ENCODE results near the gene LTO1.
A peak's percentile ranks its signal among the peaks of the same experiment; 100 is the strongest.

DNA sequence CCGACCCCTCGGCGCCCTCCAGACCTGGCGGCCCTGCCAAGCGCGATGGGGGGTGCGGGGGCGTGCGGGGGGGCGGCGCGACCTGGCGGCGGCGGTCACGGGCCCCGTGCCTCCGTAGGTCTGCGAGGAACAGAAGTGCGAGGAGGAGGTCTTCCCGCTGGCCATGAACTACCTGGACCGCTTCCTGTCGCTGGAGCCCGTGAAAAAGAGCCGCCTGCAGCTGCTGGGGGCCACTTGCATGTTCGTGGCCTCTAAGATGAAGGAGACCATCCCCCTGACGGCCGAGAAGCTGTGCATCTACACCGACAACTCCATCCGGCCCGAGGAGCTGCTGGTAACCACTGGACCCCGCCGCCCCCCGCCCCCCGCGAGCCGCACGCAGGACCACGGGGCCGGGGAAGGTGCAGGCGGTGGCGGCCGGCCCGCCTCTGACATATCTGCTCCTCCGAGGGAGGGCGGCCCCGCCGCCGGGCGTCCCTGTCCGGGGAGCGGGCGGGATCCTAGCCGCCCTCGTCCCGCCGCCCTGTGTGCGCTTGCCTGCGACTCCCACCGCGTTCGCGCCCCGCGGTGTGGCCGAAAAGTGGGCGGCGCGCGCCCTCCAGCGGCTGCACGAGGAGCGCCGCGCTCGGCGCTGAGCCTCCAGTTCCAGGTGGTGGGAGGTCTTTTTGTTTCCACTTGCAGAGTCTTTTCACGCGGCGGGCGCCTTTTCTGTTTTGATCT is 32.1 kb downstream of the LTO1 start:
- TF ChIP-seq, protein P1, sequence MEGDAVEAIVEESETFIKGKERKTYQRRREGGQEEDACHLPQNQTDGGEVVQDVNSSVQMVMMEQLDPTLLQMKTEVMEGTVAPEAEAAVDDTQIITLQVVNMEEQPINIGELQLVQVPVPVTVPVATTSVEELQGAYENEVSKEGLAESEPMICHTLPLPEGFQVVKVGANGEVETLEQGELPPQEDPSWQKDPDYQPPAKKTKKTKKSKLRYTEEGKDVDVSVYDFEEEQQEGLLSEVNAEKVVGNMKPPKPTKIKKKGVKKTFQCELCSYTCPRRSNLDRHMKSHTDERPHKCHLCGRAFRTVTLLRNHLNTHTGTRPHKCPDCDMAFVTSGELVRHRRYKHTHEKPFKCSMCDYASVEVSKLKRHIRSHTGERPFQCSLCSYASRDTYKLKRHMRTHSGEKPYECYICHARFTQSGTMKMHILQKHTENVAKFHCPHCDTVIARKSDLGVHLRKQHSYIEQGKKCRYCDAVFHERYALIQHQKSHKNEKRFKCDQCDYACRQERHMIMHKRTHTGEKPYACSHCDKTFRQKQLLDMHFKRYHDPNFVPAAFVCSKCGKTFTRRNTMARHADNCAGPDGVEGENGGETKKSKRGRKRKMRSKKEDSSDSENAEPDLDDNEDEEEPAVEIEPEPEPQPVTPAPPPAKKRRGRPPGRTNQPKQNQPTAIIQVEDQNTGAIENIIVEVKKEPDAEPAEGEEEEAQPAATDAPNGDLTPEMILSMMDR (IDR thresholded peaks at IDR 0.05) = peak; percentile 48 to 96 (median 84)
- TF ChIP-seq POLR2A (IDR thresholded peaks at IDR 0.05) = peak in 1 of 2 donors; percentile 66
